AG09309 (cell line): Measurements from ENCODE around the gene ABL2.
"Not testable (repeated sequence)": the region's sequence is repeated elsewhere in the genome, so short reads cannot be mapped to it uniquely, and the experiment has no call there.

Source experiments
- DNase-seq: peaks from one replicate; pipeline ENCODE4 v3.0.0-alpha.2; 2010; ENCODE audit warnings: low read depth
- H3K4me3 ChIP-seq: 2 replicates; pipeline ENCODE4 v1.5.1; 2011; ENCODE audit warnings: mild to moderate bottlenecking, low read depth, low read length, moderate library complexity; ENCODE audit not compliant: control insufficient read depth
- TF ChIP-seq, protein P1 (sequence below): IDR thresholded peaks from 2 replicates; pipeline ENCODE4 v1.5.1; 2011; ENCODE audit warnings: mild to moderate bottlenecking, low read depth, low read length, inconsistent platforms; ENCODE audit not compliant: insufficient read depth, control insufficient read depth; ENCODE audit errors: missing control alignments

ABL2 gene

DNA sequence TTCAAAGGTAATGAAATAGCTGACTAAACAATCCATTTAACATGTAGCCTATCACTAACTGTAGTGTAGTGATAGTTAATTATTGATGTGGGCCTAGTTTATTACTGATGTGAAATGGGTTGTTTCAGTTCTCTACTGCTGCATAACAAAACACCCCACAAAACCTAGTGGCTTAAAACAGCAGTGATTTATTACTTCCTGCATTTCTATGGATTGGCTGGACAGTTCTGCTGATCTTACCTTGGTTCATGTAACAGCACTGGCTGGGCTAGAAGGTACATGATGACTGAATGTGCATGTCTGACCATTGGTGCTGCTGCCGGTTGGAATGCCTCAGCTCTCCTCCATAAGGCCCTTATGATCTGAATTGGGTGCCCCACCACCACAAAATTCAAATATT lies 5.4 kb upstream of the ABL2 start:
- no peak for DNase-seq
- no peak overlapping the region for H3K4me3 ChIP-seq
- TF ChIP-seq, protein P1, sequence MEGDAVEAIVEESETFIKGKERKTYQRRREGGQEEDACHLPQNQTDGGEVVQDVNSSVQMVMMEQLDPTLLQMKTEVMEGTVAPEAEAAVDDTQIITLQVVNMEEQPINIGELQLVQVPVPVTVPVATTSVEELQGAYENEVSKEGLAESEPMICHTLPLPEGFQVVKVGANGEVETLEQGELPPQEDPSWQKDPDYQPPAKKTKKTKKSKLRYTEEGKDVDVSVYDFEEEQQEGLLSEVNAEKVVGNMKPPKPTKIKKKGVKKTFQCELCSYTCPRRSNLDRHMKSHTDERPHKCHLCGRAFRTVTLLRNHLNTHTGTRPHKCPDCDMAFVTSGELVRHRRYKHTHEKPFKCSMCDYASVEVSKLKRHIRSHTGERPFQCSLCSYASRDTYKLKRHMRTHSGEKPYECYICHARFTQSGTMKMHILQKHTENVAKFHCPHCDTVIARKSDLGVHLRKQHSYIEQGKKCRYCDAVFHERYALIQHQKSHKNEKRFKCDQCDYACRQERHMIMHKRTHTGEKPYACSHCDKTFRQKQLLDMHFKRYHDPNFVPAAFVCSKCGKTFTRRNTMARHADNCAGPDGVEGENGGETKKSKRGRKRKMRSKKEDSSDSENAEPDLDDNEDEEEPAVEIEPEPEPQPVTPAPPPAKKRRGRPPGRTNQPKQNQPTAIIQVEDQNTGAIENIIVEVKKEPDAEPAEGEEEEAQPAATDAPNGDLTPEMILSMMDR, result no peak

DNA sequence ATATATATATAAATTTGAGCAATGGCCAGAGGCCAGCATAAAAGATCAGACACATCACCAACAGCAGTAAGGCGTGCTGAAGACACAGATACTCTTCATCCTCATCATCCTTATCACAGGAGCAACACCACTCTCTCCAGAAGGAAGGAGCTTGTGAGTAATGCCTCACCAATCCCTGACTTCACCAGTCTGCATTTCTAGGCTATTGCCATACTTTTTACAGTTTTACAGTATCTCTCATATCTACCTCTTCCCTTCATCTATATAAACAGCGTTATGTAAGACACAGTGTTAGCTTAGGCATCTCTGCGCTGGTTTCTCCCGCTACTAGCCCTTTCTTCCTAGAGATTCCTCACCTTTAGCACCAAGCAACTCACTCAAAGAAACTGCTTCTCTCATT lies 2.4 kb upstream of the ABL2 start:
- TF ChIP-seq, protein P1, result no peak
- no peak for DNase-seq
- H3K4me3 ChIP-seq, result no peak overlapping the region

DNA sequence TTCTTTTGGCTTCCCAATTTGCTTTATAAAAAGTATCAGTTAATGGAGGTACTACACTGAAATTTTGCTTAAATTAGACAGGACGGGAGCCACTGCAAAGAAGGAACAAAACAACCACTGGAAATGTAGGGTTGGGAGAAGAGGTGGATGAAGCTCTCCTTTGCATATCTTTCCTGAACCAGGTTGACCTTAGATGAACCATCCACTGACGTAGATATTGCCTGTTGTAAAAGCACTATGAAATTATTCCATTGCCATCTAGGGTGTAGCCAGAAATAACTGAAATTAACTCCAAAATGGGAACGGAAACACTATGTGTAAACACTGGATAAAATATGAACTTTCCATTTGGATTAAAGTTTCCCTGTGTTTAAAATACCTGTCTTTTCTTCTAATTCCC lies 1.2 kb upstream of the ABL2 start:
- no peak for DNase-seq
- TF ChIP-seq, protein P1, result no peak
- H3K4me3 ChIP-seq, result no peak overlapping the region

DNA sequence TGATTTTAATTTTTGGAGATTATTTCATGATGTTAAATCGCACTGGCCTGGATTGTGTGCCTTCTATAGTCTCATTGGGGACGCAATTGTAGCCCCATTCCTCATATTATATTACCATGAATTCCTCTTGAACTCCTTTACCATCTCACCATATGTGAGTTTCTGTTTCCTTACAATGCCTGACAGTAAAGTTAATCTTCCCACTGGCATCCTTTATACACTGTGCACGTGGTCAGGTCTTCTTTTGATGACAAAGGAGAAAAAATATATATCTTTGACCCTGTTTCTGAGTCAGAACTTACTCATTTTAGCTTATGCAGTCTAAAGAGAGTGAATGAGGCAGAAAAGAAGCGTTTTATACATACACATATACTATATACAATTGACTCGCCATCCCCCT lies 774 bp upstream of the ABL2 start:
- no peak for DNase-seq
- TF ChIP-seq, protein P1, result no peak
- H3K4me3 ChIP-seq, result peak overlapping the region; percentile 92

DNA sequence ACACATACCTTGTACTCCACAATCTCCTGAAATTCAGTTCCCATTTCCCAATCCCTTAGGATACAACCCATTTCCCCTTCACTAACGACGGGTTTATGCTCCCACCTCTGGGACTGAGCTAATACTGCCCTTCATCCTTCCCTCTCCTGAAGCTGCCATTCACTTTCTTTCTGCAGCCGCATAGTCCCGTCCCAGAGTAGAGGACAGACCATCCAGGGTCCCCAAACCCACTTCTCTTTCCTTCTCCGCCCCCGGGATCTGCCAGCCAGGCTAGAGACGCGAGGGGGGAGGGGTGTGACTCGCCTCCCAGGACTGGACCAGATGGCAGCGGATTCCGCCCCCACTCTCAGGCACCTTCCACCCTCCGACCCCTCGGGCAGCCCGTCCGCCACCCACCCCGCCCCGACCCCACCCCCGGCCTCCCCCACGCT lies 679 bp downstream of the ABL2 start:
- TF ChIP-seq, protein P1, result no peak
- H3K4me3 ChIP-seq, result peak overlapping the region; percentile 92
- no peak for DNase-seq

DNA sequence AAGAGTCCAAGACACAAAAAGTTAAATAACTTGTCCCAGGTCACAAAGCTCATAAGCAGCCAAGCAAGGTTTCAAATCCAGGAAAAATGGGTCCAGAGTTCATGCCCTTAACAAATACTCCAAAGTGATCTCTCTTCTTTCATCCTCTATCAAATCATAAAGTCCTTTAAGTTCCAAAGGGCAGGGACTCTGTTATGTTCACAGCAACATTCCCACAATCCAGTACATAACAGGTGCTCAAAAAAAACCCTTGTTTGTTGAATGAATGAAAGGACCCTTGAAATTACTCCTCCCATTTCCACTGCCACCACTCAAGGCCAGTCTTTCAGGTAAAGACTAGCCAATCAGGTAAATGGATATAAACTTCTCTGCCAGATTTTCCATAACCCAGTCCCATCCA lies 2.7 kb downstream of the ABL2 start:
- no peak for DNase-seq
- TF ChIP-seq, protein P1, result no peak
- H3K4me3 ChIP-seq, result no peak overlapping the region

DNA sequence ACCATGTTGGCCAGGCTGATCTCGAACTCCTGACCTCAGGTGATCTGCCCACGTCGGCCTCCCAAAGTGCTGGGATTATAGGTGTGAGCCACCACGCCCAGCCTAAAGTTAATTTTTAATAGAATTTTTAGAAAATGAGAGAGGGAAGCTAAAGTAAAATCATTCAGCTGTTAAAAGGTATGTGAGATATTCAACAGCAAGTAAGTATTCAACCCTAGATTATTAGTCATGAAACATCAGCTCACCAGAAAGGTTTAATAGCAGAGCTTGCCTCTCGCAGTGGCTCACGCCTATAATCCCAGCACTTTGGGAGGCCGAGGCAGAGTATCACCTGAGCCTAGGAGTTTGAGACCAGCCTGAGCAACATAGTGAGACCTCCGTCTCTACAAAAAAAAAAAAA lies 5.0 kb downstream of the ABL2 start:
- not testable (repeated sequence) for H3K4me3 ChIP-seq, DNase-seq

DNA sequence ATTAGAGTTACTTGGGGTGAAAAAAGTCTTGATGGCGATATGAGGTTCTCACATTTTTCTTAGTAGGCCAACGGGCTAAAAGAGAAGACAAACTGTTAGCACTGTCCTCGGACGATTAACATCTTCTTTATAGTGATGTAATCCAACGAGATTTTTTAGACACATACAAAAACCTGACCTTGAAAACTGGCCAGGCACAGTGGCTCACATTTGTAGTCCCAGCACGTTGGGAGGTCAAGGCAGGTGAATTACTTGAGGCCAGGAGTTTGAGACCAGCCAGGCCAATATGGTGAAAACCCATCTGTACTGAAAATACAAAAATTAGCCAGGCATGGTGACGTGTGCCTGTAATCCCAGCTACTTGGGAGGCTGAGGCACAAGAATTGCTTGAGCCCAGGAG lies 8.4 kb downstream of the ABL2 start:
- not testable (repeated sequence) for H3K4me3 ChIP-seq, DNase-seq
